SH-SY5Y (cell line): Measurements from ENCODE around the gene DOCK9.

ENCODE experiments used
- GATA2 ChIP-seq: IDR thresholded peaks from 2 replicates; pipeline ENCODE4 v1.6.1; 2011; ENCODE audit warnings: mild to moderate bottlenecking, low read depth, low read length
- GATA3 ChIP-seq: IDR thresholded peaks from 2 replicates; pipeline ENCODE4 v1.6.1; 2011; ENCODE audit warnings: low read depth, mild to moderate bottlenecking, low read length, moderate library complexity

DNA sequence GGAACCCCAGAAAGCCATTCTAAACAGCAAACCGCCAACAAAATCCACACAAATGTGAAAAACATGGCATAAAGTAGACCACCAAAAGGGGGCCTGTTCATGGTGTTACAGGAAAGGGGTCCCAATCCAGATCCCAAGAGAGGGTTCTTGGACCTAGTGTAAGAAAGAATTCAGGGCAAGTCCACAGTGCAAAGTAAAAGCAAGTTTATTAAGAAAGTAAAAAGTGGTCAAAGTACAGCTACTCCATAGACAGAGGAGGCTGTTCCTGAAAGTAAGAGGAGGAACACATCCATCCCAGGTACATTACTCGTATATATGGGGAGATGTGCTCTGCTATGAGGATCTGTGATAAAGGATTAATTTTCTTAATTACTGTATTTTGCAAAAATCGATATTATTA, 157.6 kb downstream of the DOCK9 start:
- no peak for TF ChIP-seq GATA2
- no peak for TF ChIP-seq GATA3
